Stimulated activated CD4-positive, alpha-beta T cell treated with anti-CD3 and anti-CD28 coated beads, Interleukin-4, amount 100 ng/mL, for 1 hour (primary cell): Measurements from ENCODE around the gene TMEM117.
"Not testable (repeated sequence)": the region's sequence is repeated elsewhere in the genome, so short reads cannot be mapped to it uniquely, and the experiment has no call there.

Experiments
- DNase-seq: peaks from one replicate; pipeline ENCODE4 v3.0.0-alpha.2; 2020

Gene TMEM117

DNA sequence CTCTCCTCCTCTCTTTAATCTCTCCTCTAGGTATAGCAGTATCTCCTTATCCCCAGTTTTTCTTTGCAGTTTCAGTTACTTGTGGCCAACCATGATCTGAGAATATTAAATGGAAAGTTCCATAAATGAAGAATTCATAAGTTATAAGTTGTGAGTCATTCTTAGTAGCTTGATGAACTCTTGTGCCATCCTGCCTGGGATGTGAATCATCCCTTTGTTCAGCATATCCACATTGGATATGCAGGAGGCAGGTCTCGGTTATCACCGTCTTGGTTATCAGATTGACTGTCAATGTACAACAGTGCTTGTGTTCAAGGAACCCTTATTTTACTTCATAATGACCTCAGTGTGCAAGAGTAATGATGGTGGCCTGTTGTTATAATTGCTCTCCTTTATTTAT is 134.0 kb downstream of the TMEM117 start:
- no peak for DNase-seq

DNA sequence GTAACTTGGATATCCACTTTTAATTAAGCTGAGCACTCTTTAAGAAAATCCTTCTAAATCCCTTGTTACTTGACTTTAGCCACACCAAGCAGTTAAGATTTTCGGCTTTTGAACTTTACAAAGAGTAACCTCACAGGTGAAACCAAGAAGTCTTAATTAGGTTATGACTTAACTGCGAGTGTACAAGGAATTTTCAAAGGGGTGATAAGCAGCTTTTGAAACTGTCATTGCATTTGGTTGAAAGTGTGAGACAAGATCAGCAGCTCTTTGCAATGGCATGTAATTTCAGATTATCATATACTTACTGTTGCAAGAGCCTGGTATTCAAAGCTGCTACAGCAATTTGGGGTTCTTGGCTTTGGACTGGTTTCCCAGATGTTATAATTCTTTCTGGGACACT is 137.5 kb downstream of the TMEM117 start:
- no peak for DNase-seq

DNA sequence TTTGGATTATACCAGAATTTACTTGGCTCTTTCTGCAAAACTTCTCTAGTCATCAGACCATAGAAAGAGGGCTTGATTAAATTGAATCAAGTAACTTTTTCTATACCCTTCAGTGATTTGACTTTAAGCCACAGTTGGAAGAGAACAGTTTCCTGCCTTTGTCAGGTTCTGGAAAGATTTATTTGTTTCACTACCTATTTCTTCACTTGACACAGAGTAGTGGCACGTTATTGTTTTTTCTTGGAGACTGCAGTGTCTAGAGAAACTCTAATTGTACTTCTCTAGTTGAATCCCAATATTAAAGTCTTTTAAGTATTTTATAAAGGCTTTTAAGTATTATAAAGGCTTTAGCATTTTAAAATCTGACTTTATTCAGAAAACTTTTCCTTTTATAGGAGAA is 138.1 kb downstream of the TMEM117 start:
- DNase-seq, result no peak

DNA sequence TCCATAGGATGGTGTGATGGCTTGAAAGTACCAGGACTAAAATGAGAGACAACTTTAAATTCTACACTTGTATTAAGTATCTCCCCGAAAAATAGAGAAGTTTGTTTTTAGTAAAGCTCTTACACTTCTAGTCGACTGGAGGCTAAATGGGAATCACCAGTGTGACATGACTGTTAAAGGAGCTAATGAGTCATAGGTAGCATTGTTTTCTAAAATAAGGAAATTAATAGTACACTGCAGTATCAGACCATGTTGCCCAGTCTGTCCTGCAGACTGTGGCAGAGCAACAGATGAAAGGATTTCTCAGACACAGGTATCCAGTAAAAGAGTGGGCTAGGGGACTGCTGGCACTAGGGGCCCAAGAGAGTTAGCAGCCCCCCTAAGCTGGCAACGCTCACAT is 140.1 kb downstream of the TMEM117 start:
- DNase-seq, result no peak

DNA sequence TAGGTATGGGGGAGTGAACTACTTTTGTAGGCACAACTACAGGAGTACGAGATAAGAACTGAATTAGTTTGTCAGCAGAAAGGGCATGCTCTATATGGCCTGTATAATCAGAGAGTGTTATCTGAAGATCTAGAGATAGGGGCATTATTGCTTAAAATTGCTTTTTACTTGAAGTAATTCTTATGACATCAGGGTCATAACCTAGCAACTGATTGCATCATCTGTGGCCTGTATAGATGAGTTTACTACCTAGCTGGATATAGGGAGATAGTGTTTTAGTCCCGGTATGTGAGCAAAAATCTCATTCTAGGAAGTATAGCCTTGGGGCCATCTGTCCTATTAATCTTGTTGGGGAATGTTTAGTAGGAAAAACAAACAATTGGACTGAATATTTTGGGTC is 142.7 kb downstream of the TMEM117 start:
- no peak for DNase-seq

DNA sequence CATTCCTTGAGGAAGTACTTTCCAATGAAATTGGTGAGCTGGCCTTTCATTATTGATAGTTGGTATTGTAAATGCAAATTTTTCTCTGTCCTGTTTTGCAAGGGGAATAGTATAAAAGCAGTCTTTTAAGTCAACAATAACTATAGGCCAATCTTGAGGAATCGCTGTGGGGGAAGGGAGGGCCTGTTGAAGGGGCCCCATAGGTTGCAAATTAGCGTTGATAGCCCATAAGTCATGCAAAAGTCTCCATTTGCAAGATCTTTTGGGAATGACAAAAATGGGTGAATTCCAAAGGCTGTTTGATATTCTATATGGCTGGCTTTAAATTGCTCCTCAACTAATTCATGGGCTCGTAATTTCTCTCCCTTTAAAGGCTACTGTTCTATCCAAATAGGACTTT is 143.6 kb downstream of the TMEM117 start:
- DNase-seq, result no peak

DNA sequence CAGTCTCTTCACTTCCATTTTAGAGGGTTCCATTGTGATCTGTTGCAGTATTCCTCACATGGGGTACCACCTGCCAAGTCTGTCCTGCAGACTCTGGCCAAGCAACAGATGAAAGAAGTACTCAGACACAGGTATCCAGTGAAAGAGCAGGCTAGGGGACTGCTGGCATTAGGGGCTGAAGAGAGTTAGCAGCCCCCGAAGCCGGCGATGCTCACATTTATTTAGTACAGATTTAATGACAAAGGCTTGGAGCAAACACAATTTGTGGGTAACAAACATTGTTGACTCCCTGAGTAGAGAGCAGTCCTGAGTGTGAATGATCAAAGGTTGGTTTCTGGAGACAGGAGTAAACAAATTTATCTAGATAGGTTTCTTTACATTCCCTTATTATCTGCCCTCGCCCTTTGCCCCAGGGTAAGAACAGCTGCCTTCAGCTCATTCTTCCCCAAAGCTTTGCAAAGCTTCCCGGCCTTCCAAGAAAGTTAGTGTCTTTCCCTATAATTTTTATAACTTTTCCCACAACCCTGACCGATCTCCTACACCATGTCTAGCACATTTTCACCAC is 144.8 kb downstream of the TMEM117 start:
- DNase-seq, result no peak

DNA sequence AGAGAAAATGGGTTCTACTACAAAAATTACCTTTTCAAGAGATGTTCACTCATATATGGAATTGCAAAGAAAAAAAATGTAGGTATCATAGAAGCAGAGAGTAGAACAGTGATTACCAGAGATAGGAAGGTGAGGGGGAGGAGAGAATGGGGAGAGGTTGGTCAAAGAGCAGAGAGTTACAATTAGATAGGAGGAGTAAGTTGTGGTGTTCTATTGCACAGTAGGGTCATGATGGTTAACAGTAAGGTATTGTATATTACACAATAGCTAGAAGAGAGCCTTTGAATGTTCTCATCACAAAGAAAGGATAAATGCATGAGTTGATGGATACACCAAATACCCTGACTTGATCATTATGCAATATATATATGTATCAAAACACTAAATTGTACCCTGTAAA is 145.8 kb downstream of the TMEM117 start:
- DNase-seq, result no peak

DNA sequence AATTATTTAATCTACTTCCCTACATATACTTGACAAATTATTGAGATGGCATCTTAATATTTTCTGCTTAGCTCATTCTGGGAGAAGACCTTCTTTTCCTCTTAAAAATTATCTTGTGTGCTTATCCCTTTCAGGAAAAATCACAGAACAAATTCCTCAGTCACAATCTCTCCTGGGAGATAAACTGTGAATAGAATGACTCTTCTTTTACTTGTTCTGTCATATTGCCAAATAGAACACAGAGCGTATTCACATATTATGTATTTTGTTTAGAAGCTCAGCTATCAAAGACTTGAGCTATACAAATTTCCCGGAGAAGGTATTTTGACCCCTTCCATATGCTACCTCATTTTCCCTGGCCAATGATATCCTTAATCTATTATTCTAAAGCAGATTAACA is 146.7 kb downstream of the TMEM117 start:
- no peak for DNase-seq

DNA sequence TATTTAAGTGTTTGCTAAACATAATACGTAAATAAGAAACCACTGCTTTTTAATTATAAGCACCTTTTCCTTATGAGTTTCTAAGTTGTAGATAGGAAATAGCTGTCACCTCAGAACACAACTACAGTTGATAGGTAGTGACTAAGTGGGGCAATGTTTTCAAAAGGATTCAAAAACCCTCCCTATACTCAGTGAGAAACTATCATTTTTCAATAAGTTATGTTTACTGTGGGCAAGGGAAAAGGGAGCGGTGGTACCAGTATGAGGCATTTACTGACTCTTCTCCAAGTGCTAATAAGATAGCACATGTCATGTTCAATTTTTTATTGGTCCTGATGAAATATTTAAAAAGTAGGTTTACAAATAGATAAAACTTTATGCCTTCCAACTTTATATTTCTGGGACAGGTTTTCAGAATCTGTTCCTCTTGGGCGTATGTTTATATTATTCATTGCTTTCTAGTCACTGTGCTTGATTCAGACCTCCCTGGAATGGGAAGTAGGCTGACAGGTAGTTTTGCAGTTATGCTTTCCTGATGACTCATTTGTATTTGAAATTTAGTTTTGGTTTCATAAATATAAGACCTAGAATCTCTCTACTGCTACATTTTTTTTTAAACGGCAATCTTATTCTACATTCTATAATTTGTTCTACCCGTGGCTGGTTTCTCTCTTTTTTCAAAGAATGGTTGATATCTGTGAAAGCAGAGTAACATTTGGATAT is 153.1 kb downstream of the TMEM117 start:
- DNase-seq, result no peak

DNA sequence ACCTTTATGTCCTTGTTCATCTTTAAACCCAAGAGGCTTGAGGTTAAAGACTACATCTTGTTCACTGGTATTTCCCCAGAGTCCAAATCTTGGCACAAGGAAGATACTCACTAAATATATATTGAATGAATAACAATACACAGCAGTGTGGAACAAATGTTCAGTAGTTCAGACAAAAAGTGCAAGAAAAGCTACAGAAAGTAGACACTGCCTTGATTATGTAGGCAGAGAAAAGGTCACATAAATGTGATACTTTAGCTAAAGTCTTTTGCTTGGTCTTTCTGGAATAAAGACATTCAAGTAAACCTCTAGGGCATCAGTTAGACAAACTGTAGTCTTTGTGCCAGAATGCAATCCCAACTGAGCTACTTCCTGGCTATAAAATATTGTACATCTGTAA is 157.0 kb downstream of the TMEM117 start:
- DNase-seq, result no peak

DNA sequence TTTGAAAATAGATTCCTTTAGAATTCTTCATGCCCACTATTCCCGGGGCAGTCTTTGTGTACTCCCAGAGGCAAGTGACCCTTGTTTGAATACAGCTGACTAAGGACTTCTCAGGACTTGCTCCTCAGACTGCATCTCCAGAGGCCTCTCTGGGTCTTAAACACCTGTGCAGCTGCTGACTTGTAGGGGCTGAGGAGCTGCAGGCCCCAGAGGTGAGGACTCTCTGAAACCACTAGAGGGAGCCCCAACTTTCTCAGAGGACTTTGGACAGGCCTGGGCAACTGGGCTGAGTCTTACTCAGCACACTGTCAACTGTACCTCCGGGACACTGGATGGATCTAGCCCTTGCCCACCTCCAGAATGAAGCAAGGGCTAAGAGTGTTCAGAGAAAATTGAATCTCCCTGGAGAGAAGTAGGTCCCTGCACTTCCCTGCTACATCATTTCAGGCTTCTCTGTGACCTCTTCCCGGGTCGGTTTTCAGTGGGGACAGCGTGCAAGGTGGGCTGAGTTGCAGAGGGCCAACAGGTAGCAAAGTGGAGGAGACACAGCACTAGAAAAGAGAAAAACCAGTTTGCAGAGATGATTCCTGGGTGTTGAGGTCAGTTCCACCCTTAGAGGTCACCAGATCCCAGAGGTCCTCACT is 164.6 kb downstream of the TMEM117 start:
- no peak for DNase-seq

DNA sequence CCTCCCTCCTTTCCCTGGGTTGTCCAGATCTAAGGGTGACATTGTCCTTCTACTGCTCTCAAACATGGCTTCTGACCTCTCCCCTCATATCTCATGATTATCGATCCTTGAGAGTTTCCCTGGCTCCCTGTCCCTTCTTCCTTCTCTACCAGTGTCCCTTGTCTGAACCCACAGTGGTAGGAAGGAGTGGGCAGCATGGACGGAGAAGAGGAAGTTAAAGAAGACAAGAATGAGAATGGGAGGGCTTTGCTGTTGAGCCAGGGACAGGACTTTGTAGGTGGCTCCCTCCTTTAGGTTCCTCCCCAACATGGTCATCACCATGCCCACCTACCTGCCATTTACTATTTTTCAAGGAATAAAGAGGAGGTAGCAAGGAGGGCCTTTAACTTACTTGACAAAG is 166.7 kb downstream of the TMEM117 start:
- no peak for DNase-seq

DNA sequence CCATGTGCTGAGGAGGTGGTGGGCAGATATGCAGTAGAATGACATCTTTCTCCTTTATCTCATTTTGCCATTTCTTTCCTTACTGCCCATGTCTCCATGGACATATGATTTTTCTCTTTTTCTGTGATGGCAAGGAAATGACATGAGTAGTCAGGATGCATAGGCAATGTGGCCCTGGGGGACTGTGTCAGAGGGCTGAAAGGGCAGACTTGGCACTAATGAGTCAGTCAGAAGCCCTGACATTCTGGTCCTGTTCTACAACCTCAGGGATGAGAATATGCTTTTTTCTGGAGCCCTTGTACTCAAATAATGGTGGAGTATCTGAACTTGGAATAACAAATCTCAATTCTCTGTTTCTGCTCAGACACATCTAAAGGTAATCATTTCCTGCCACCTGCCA is 167.8 kb downstream of the TMEM117 start:
- no peak for DNase-seq

DNA sequence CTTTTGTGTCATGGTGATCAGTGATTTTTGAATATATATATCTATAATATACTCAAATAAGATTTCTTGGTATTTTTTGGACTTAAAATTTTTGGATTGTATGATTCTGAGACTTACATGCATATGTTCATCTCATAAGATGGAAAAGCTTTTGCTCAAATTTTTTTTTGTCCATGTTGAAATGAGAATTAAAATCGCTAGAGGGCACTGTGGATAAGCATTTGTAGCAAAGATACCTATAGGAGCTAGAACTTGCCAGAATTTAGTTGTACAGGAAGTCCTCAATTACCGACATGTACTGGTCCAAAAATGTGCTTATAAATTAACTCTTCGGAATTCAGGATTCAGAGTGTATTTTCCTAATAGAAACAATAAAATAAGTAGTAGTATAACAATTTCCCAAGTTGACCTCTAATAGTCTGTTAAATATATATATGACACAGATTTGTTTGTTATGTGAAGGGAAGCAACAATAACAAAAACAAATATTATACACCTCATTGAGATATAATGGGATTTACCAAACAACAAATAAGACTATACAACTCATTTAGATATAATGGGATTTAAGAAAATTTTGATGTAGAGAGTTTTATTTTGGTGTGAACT is 179.6 kb downstream of the TMEM117 start:
- DNase-seq, result no peak

DNA sequence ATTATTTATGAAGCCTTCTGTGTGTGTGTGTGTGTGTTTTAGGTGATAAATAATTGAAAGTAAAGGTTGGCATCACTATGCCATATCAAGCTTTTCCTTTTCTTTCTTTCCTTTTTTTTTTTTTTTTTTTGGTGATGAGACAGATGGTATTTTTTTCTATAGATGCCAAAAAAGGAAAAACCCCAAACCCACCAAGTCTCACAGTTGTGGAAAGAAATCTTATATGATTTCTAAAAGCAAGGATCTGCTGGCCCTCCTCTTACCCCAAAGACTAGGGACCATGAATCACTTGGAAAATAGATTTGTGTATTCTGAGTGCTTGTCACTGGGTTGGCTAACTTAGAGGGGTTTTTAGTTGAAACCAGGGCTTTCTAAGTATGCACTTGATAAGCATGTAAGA is 181.3 kb downstream of the TMEM117 start:
- DNase-seq, result no peak

DNA sequence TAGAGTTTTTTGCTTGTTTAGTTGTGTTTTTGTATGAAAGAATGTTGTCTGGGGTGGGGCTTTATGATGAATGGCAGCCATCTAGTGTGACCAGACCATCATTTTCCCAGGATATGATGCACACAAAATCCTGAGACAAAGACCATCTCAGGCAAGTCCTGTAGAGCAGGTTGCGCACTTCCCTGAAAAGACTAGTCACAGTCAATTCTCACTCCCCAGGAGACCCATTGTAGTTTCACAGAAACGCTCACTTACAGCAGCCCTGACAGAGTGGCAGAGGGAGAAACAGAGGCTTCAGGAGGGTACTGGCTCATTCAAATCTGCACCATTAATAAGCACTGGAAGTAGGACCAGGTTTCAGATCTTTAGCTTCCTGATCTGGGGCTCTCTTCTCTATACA is 183.2 kb downstream of the TMEM117 start:
- no peak for DNase-seq

DNA sequence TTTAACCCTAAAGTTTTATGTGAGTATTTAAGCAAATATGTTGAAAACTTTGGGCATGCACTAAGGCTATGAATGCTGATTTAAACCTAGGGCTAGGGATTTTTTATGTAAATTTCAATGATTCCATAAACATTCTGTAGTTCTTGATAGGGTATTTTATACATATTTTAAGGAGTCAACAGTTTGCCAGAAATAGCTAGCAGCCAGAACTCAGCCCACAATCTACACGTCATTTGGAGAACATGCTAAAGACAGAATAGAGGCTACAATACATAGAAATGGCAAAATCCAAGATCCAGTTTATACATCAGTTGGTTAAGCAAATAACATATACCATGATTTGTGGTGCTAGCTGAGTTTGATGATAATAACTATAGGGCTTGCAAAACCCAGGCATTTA is 184.7 kb downstream of the TMEM117 start:
- DNase-seq, result no peak

DNA sequence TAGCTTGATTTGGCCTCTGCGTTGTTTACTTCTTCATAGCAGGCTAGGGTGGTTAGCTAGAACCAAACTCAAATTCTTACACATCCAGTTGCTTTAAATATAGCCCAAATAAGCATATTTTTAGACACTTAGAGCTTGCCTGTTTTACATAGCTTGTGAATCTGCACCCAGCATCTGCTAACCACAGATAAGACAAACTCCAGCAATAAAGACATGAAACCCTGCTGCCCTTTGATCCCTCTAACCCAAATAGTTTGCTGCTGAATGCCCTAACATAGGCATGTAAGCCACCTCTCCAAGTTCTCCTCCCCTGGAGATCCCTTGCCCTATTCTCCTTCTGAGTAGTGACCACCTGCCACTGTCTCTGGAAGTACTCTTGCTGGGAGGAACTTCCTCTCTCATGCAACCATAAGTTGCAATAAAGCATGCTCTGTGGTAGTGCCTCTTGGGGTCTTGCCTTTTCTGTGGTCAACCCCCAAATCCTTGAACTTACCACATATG is 185.6 kb downstream of the TMEM117 start:
- no peak for DNase-seq

DNA sequence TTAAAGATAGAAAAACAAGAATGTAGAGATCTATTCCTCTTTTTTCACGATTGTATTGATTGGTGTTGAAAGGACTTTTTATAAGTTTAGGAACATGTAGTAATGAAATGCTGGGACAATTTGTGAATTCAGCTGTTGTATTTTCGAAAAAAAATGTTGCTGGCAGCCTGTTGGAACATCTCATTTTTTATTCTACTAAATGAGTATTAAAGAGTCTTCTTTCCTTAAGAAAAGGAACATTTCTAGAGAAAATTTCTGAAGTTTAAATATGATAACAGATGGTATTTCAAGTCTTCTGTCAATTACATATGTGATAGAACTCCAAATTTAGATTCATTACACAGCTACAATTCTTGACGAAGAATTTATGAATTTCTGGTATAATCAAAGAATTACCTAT is 189.6 kb downstream of the TMEM117 start:
- no peak for DNase-seq

DNA sequence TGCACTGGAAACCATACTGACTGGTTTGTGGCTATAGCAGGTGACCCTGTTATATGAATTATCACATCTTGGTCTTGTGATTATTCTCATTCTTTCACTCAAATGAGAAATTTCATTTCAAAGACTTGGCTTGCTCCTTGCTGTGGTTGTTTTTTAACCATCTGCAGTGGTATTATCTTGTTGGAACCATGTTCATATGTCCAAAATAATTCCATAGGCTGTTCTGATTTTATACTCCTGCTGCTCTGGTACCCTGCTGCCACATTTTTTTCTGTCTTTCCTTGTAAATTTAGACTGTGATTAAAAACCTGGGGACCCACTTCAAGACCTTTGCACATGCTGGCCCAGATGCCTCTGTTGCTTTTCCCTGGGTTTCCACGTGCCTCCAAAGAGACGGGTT is 190.2 kb downstream of the TMEM117 start:
- DNase-seq, result no peak

DNA sequence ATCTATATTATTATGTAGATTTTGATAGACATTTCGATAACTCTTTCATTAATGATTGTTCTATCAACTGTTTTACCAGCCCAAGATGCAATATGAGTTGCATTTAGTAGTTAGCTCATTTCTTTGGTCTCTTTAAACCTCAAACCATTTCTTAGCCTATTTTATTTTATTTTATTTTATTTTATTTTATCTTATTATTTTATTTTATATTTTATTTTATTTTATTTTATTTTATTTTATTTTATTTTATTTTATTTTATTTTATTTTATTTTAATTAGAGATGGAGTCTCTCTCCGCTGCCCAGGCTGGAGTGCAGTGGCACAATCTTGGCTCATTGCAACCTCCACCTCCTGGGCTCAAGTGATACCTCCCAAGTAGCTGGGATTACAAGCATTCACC is 191.0 kb downstream of the TMEM117 start:
- DNase-seq, result not testable (repeated sequence)

DNA sequence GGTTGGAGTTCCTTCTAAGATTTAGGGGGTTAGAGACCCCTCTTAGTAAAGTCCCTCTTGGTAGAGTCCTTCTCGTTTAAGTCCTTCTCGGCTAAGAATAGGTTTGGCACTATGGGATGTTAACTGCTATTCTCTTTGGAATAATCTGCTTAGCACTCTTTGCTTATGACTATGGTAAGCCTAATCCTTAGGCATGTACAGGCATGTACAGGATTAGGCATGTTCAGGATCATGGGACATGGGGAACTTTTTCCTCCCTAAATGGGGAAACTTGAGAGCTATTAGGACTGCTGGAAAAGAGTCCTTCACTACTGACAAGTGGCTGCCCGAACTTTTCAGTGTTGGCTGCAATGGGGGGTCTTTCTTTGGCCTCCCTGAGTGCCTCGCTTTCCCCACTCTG is 193.3 kb downstream of the TMEM117 start:
- DNase-seq, result no peak
